H9 (cell line): ENCODE measurements around the gene SIRT7. TPM values are rescaled to one million over a fixed set of nuclear protein-coding genes. Genes with fewer than 3 reads are reported as not detected.

ENCODE experiments used
- DNase-seq: peaks from one replicate; pipeline ENCODE4 v3.0.0-alpha.2; 2017
- H2AFZ ChIP-seq: one replicate; pipeline ENCODE4 v1.6.1; 2013; ENCODE audit warnings: mild to moderate bottlenecking, low read length, control low read depth, moderate library complexity
- H2AK5ac ChIP-seq: 2 replicates; pipeline ENCODE4 v1.6.1; 2013; ENCODE audit warnings: low read length, control low read depth, mixed read lengths; ENCODE audit not compliant: insufficient read length
- H2BK120ac ChIP-seq: one replicate; pipeline ENCODE4 v1.6.1; 2013; ENCODE audit warnings: low read depth, mild to moderate bottlenecking, low read length, control low read depth, inconsistent platforms; ENCODE audit not compliant: poor library complexity, severe bottlenecking
- H2BK12ac ChIP-seq: 2 replicates; pipeline ENCODE4 v1.6.1; 2013; ENCODE audit warnings: low read length, control low read depth, mixed read lengths, low read depth; ENCODE audit not compliant: insufficient read length
- H2BK15ac ChIP-seq: 2 replicates; pipeline ENCODE4 v1.6.1; 2013; ENCODE audit warnings: low read depth, low read length, control low read depth
- H2BK20ac ChIP-seq: one replicate; pipeline ENCODE4 v1.6.1; 2013; ENCODE audit warnings: low read depth, mild to moderate bottlenecking, low read length, control low read depth, inconsistent platforms; ENCODE audit not compliant: poor library complexity, severe bottlenecking
- H2BK5ac ChIP-seq: 2 replicates; pipeline ENCODE4 v1.6.1; 2013; ENCODE audit warnings: low read length, control low read depth, mixed read lengths; ENCODE audit not compliant: insufficient read length
- H3K14ac ChIP-seq: 2 replicates; pipeline ENCODE4 v1.6.1; 2013; ENCODE audit warnings: low read length, control low read depth; ENCODE audit not compliant: insufficient read depth
- H3K18ac ChIP-seq: 2 replicates; pipeline ENCODE4 v1.6.1; 2013; ENCODE audit warnings: low read depth, mild to moderate bottlenecking, mixed read lengths, low read length, control low read depth; ENCODE audit not compliant: insufficient read length
- H3K23ac ChIP-seq: 2 replicates; pipeline ENCODE4 v1.6.1; 2013; ENCODE audit warnings: low read length, control low read depth, mixed read lengths, low read depth; ENCODE audit not compliant: insufficient read length
- H3K23me2 ChIP-seq: 2 replicates; pipeline ENCODE4 v1.6.1; 2013; ENCODE audit warnings: low read depth, mild to moderate bottlenecking, mixed read lengths, low read length, control low read depth; ENCODE audit not compliant: insufficient read length, poor library complexity, severe bottlenecking
- H3K27ac ChIP-seq: 2 replicates; pipeline ENCODE4 v1.5.1; 2013; ENCODE audit warnings: low read length, control low read depth, mixed read lengths, low read depth; ENCODE audit not compliant: insufficient read length
- H3K27me3 ChIP-seq: 2 replicates; pipeline ENCODE4 v1.6.1; 2013; ENCODE audit warnings: low read length, control low read depth, inconsistent platforms; ENCODE audit not compliant: insufficient read depth
- H3K4ac ChIP-seq: 2 replicates; pipeline ENCODE4 v1.6.1; 2013; ENCODE audit warnings: low read depth, mild to moderate bottlenecking, control low read depth, inconsistent platforms, low read length, moderate library complexity
- H3K4me1 ChIP-seq: 2 replicates; pipeline ENCODE4 v1.6.1; 2013; ENCODE audit warnings: low read length, control low read depth, inconsistent platforms; ENCODE audit not compliant: insufficient read depth
- H3K4me2 ChIP-seq: 2 replicates; pipeline ENCODE4 v1.6.1; 2013; ENCODE audit warnings: low read length, control low read depth, mixed read lengths; ENCODE audit not compliant: insufficient read length, insufficient read depth
- H3K56ac ChIP-seq: 2 replicates; pipeline ENCODE4 v1.6.1; 2013; ENCODE audit warnings: low read depth, mild to moderate bottlenecking, mixed read lengths, low read length, control low read depth; ENCODE audit not compliant: insufficient read length
- H3K79me1 ChIP-seq: 2 replicates; pipeline ENCODE4 v1.6.1; 2013; ENCODE audit warnings: low read depth, mild to moderate bottlenecking, moderate library complexity, low read length, control low read depth, inconsistent platforms; ENCODE audit not compliant: insufficient read depth, poor library complexity, severe bottlenecking
- H3K79me2 ChIP-seq: 2 replicates; pipeline ENCODE4 v1.6.1; 2013; ENCODE audit warnings: low read length, control low read depth, inconsistent platforms; ENCODE audit not compliant: insufficient read depth
- H3K9ac ChIP-seq: 2 replicates; pipeline ENCODE4 v1.6.1; 2013; ENCODE audit warnings: low read length, control low read depth, mixed read lengths; ENCODE audit not compliant: insufficient read length; ENCODE audit errors: extremely low read depth
- H3K9me3 ChIP-seq: one replicate; pipeline ENCODE4 v1.6.1; 2013; ENCODE audit warnings: low read depth, low read length, inconsistent platforms; ENCODE audit not compliant: control insufficient read depth
- H3T11ph ChIP-seq: one replicate; pipeline ENCODE4 v1.6.1; 2013; ENCODE audit warnings: mild to moderate bottlenecking, low read length, control low read depth, inconsistent platforms
- H4K20me1 ChIP-seq: one replicate; pipeline ENCODE4 v1.6.1; 2013; ENCODE audit not compliant: control insufficient read depth, insufficient read length, insufficient read depth
- H4K5ac ChIP-seq: 2 replicates; pipeline ENCODE4 v1.6.1; 2013; ENCODE audit warnings: low read depth, mild to moderate bottlenecking, mixed read lengths, low read length, control low read depth; ENCODE audit not compliant: insufficient read length
- H4K8ac ChIP-seq: replicated peaks from 2 replicates; pipeline ENCODE4 v1.6.1; 2013; ENCODE audit warnings: low read length, control low read depth, mixed read lengths, low read depth; ENCODE audit not compliant: insufficient read length
- H4K91ac ChIP-seq: 2 replicates; pipeline ENCODE4 v1.6.1; 2013; ENCODE audit warnings: low read depth, mild to moderate bottlenecking, moderate library complexity, mixed read lengths, low read length, control low read depth; ENCODE audit not compliant: insufficient read length
- H3K27ac Mint-ChIP-seq, 3 experiments: 2 replicates in 2 of 3; 3 replicates in 1 of 3; pipeline ENCODE4 v1.8.0; 2020 to 2021; ENCODE audit warnings: mixed read lengths in 3 of 3, mild to moderate bottlenecking in 1 of 3, moderate library complexity in 1 of 3
- H3K27me3 Mint-ChIP-seq: 2 replicates; pipeline ENCODE4 v1.8.0; 2021; ENCODE audit warnings: low read depth, mild to moderate bottlenecking, moderate library complexity, mixed read lengths
- H3K36me3 Mint-ChIP-seq, 3 experiments: 2 replicates in 2 of 3; 3 replicates in 1 of 3; pipeline ENCODE4 v1.8.0; 2020 to 2021; ENCODE audit warnings: low read depth in 3 of 3, mixed read lengths in 3 of 3; ENCODE audit not compliant: insufficient read depth in 1 of 3
- H3K4me1 Mint-ChIP-seq, 2 experiments: 2 replicates each; pipeline ENCODE4 v1.8.0; 2020; ENCODE audit warnings: mixed read lengths in 2 of 2
- H3K4me3 Mint-ChIP-seq, 2 experiments: 2 replicates in 1 of 2; 3 replicates in 1 of 2; pipeline ENCODE4 v1.8.0; 2020 to 2021; ENCODE audit warnings: mild to moderate bottlenecking in 2 of 2, mixed read lengths in 2 of 2, moderate library complexity in 1 of 2
- H3K9me3 Mint-ChIP-seq, 2 experiments: 2 replicates in 1 of 2; 3 replicates in 1 of 2; pipeline ENCODE4 v1.8.0; 2020; ENCODE audit warnings: mild to moderate bottlenecking in 2 of 2, mixed read lengths in 2 of 2, moderate library complexity in 1 of 2
- CTCF ChIP-seq: fragments of 200-600 bp; sonication (generic); conservative IDR thresholded peaks from 3 replicates; pipeline ENCODE4 v1.8.0; 2021; ENCODE audit warnings: antibody characterized with exemption, mild to moderate bottlenecking
- WGBS: extraction: QIAGEN DNeasy Blood & Tissue Kit; methylation state at CpG from one replicate; pipeline ENCODE4 v1.1.7; 2013; ENCODE audit warnings: missing lambda C conversion rate, low lambda C conversion rate, mixed read lengths; ENCODE audit not compliant: insufficient read length; ENCODE audit errors: extremely low coverage; 5-methylcytosine and 5-hydroxymethylcytosine counted together
- total RNA-seq: library from RNA; stranded (reverse); gene quantifications from 2 replicates; pipeline ENCODE4 v1.2.1, GENCODE V29; 2021

SIRT7 gene
- total RNA-seq, 1 experiment from 2014 or later: 29.7 TPM

- H3K4me1 Mint-ChIP-seq: peaks cover 0 to 3% of the 10 kb centered on the region in 2 experiments; a peak in 2 of 4 replicates
- TF ChIP-seq CTCF: no peak
- no peak overlapping the region for H3K23ac ChIP-seq
- no peak overlapping the region for H2AK5ac ChIP-seq
- H3K36me3 Mint-ChIP-seq: peaks cover 8 to 33% (median 22%) of the 10 kb centered on the region in 3 experiments; a peak in 6 of 7 replicates
- no peak overlapping the region for H2BK20ac ChIP-seq
- H4K91ac ChIP-seq: no peak overlapping the region
- no peak overlapping the region for H2BK12ac ChIP-seq
- H3K18ac ChIP-seq: no peak overlapping the region
- no peak overlapping the region for H4K8ac ChIP-seq
- H3K79me1 ChIP-seq: no peaks in the 10 kb centered on the region
- H2AFZ ChIP-seq: no peak overlapping the region
- H3K9me3 ChIP-seq: no peaks in the 10 kb centered on the region
- no CpG with 5 or more reads among the region's 21 CpGs for WGBS
- no peak overlapping the region for H3K27ac ChIP-seq
- H2BK5ac ChIP-seq: no peak overlapping the region
- no peak overlapping the region for H3K4ac ChIP-seq
- no peaks in the 10 kb centered on the region for H3K4me1 ChIP-seq
- H4K5ac ChIP-seq: no peak overlapping the region
- no peak overlapping the region for H3K14ac ChIP-seq
- no peak overlapping the region for H2BK15ac ChIP-seq
- peaks cover 11% of the 10 kb centered on the region for H3K23me2 ChIP-seq
- no peaks in the 10 kb centered on the region for H3K9me3 Mint-ChIP-seq
- H3K79me2 ChIP-seq: no peaks in the 10 kb centered on the region
- H3T11ph ChIP-seq: no peak overlapping the region
- no peak for DNase-seq
- H3K27me3 ChIP-seq: no peaks in the 10 kb centered on the region; the same call in 1 of the 2 replicates
- no peak overlapping the region for H3K9ac ChIP-seq
- no peak overlapping the region for H2BK120ac ChIP-seq
- H3K4me3 Mint-ChIP-seq: peak overlapping the region in 1 of 2 experiments; percentile 15; a peak in 3 of 5 replicates
- H3K56ac ChIP-seq: no peak overlapping the region
- H3K27ac Mint-ChIP-seq: no peak overlapping the region
- H4K20me1 ChIP-seq: no peaks in the 10 kb centered on the region
- H3K27me3 Mint-ChIP-seq: peaks cover 11% of the 10 kb centered on the region
- peak overlapping the region; percentile 31 for H3K4me2 ChIP-seq
Measured at GRCh38 chr17:81901167-81902022, 16.6 kb downstream of the SIRT7 start.
